Uterus (tissue), 4 donors: ENCODE data around the gene MEF2A. TPM values are rescaled to one million over a fixed set of nuclear protein-coding genes. Genes with fewer than 3 reads are reported as not detected.

Experiments
- DNase-seq, 2 donors: peaks; one replicate each; pipeline ENCODE4 v3.0.0-alpha.2; 2019 to 2020
- H3K27ac ChIP-seq, 2 donors: fragments of 200-600 bp; sonication (generic); 1 replicate in 1 of 2; 2 replicates in 1 of 2; pipeline ENCODE4 v1.5.1; 2016 to 2018
- H3K27me3 ChIP-seq, 2 donors: fragments of 200-600 bp; sonication (generic); one replicate each; pipeline ENCODE4 v1.5.1; 2018 to 2019; ENCODE audit warnings: control low read depth in 1 of 2
- H3K36me3 ChIP-seq, 2 donors: fragments of 200-600 bp; sonication (generic); one replicate each; pipeline ENCODE4 v1.5.1; 2019; ENCODE audit warnings: control low read depth in 1 of 2
- H3K4me1 ChIP-seq, 2 donors: fragments of 200-600 bp; sonication (generic); one replicate each; pipeline ENCODE4 v1.5.1; 2018 to 2019; ENCODE audit warnings: control low read depth in 1 of 2
- H3K4me3 ChIP-seq, 2 donors: fragments of 200-600 bp; sonication (generic); 1 replicate in 1 of 2; 2 replicates in 1 of 2; pipeline ENCODE4 v1.5.1; 2018 to 2019; ENCODE audit warnings: mild to moderate bottlenecking in 1 of 2
- H3K9me3 ChIP-seq, 2 donors: fragments of 200-600 bp; sonication (generic); one replicate each; pipeline ENCODE4 v1.5.1; 2019; ENCODE audit warnings: control low read depth in 1 of 2
- POLR2A ChIP-seq, 2 donors: fragments of 450-650 bp; IDR thresholded peaks; one replicate each; pipeline ENCODE4 v1.6.1; 2016; ENCODE audit warnings: antibody characterized with exemption in 2 of 2, mild to moderate bottlenecking in 1 of 2, moderate library complexity in 1 of 2
- intact Hi-C: fragments of 100-400 bp; cut with DNase I; formaldehyde crosslinking; loops from one replicate; pipeline ENCODE4 v1.15.1; 2023; ENCODE audit warnings: low total_unique reads
- total RNA-seq, 4 donors: library from RNA; depleted of rRNA in 3 of 4; stranded (reverse); fragments of >200 nt in 3 of 4; gene quantifications; one replicate each; pipeline versions ENCODE4 v1.1.0 to v1.2.4, GENCODE V29; 2014 to 2023
- TF ChIP-seq, protein P1 (sequence below), 4 experiments: fragments of 200-600 bp in 2 of 4; fragments of 450-650 bp in 2 of 4; sonication (generic) in 2 of 4; IDR thresholded peaks; one replicate each; pipeline ENCODE4 v1.5.1; 2016 to 2019; ENCODE audit warnings: antibody characterized with exemption in 4 of 4, mild to moderate bottlenecking in 2 of 4, moderate library complexity in 1 of 4
- donor health status: DM: yes; HTN: yes; CAD: no.

The MEF2A gene
- total RNA-seq, 4 donors from 2014 or later: 78.6 to 138 (median 105) TPM

DNA sequence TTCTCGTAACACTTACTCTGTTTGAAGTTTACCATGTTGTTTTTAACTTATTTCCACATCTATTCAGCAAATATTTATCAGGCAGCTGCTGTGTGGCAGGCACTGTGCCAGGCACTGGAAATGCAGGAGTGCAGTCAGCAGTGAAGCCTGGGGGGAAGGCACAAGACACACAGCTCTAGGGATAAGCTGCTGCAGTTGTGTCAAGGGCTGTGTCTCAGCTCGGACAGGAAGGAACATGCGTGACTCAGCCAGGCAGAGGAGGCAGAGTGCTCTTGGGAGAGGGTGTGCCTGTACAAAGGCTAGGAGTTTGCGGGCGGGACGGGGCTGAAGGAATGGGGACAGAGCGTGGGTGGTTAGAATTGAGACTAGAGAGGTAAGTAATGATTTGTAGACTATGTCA, 142.8 kb downstream of the MEF2A start:
- TF ChIP-seq, protein P1, sequence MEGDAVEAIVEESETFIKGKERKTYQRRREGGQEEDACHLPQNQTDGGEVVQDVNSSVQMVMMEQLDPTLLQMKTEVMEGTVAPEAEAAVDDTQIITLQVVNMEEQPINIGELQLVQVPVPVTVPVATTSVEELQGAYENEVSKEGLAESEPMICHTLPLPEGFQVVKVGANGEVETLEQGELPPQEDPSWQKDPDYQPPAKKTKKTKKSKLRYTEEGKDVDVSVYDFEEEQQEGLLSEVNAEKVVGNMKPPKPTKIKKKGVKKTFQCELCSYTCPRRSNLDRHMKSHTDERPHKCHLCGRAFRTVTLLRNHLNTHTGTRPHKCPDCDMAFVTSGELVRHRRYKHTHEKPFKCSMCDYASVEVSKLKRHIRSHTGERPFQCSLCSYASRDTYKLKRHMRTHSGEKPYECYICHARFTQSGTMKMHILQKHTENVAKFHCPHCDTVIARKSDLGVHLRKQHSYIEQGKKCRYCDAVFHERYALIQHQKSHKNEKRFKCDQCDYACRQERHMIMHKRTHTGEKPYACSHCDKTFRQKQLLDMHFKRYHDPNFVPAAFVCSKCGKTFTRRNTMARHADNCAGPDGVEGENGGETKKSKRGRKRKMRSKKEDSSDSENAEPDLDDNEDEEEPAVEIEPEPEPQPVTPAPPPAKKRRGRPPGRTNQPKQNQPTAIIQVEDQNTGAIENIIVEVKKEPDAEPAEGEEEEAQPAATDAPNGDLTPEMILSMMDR (IDR thresholded peaks at IDR 0.05): no peak
- TF ChIP-seq POLR2A (IDR thresholded peaks at IDR 0.05): peak; percentile 35 to 51
- peak overlapping the region; percentile 76 to 98 for H3K27ac ChIP-seq
- H3K9me3 ChIP-seq: no peaks in the 10 kb centered on the region
- H3K4me3 ChIP-seq: no peak overlapping the region
- intact Hi-C loops: loop anchor here (10.0 kb wide), 1 partner anchor 144 kb away; the partner anchor contains the start of gene MEF2A
- peak; percentile 72 to 84 for DNase-seq
- peaks cover 7% of the 10 kb centered on the region in 2 donors for H3K4me1 ChIP-seq
- no peaks in the 10 kb centered on the region for H3K36me3 ChIP-seq
- no peaks in the 10 kb centered on the region for H3K27me3 ChIP-seq

DNA sequence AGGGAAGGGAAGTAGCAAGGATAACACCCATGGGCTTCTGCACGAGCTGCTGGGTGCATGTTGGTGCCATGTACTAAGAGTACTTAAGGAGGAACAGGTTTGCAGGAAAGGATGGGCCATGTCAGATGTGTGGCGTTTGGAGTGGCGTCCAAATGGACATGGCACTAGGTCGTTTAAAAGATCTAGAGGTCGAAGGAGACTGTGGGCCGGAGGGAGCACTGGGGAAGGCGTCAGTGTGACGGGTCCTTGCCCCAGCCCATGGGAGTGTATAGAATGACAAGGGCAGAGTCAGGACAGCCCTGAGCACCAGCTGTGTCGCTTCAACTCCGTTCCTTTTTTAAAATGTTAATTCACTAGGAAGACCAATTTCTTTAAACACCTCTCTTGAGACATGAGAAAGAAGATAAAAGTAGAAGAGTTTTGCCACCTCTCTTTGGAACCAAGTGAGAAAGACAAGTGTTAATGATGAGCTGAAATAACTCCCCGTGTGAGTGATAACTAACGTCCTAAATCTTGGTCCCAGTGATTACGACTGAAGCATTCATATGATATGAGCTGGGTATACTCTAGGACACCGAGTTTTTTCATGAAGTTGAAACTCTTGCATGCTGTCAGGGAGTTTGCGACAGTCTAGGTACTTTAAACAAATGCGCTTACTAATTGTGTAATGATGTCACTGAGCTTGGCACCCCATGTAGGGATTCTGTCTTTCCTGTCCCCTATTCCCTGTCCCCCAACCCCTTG, 143.6 kb downstream of the MEF2A start:
- H3K4me1 ChIP-seq: peaks cover 7% of the 10 kb centered on the region in 2 donors
- TF ChIP-seq, protein P1 (IDR thresholded peaks at IDR 0.05): no peak
- TF ChIP-seq POLR2A (IDR thresholded peaks at IDR 0.05): no peak
- H3K36me3 ChIP-seq: no peaks in the 10 kb centered on the region
- intact Hi-C loops: loop anchor here (10.0 kb wide), 1 partner anchor 145 kb away; the partner anchor contains the start of gene MEF2A
- no peak for DNase-seq
- no peak overlapping the region for H3K4me3 ChIP-seq
- H3K9me3 ChIP-seq: no peaks in the 10 kb centered on the region
- peak overlapping the region; percentile 76 to 98 for H3K27ac ChIP-seq
- no peaks in the 10 kb centered on the region for H3K27me3 ChIP-seq

DNA sequence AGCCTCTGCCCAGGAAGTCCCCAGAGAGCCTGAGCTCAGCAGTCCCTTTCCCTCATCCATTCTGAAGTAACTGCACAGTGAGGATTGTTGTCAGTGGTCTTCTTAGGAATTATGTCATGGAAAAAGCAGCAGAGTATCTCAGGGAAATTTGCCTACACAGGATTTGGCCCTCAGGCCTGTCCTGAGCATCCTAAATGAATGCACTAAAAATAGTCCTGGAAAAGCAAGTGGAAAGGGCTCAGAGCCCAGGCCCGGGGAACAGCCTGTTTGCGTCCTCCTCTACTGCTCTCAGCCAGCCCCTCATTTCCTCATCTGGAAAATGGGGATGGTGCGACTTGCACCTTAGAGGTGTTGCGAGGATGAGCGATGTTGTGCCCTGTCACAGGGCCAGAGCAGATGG, 145.8 kb downstream of the MEF2A start:
- Histone ChIP-seq H3K36me3 (no peaks in the 10 kb centered on the region), H3K4me3 (no peak overlapping the region), H3K27ac (peak overlapping the region; percentile 24 to 50), H3K9me3 (no peaks in the 10 kb centered on the region), H3K27me3 (no peaks in the 10 kb centered on the region), H3K4me1 (peaks cover 7% of the 10 kb centered on the region in 2 donors)
- no peak for DNase-seq
- intact Hi-C loops: no loop called here
- no peak for TF ChIP-seq POLR2A (IDR thresholded peaks at IDR 0.05)
- TF ChIP-seq, protein P1 (IDR thresholded peaks at IDR 0.05): no peak

DNA sequence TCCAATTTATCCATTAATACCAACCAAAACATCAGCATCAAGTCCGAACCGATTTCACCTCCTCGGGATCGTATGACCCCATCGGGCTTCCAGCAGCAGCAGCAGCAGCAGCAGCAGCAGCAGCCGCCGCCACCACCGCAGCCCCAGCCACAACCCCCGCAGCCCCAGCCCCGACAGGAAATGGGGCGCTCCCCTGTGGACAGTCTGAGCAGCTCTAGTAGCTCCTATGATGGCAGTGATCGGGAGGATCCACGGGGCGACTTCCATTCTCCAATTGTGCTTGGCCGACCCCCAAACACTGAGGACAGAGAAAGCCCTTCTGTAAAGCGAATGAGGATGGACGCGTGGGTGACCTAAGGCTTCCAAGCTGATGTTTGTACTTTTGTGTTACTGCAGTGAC, 146.6 kb downstream of the MEF2A start:
- no peak overlapping the region for H3K27ac ChIP-seq
- H3K27me3 ChIP-seq: no peaks in the 10 kb centered on the region
- H3K4me3 ChIP-seq: no peak overlapping the region
- intact Hi-C loops: no loop called here
- H3K36me3 ChIP-seq: no peaks in the 10 kb centered on the region
- peaks cover 7 to 8% of the 10 kb centered on the region in 2 donors for H3K4me1 ChIP-seq
- TF ChIP-seq, protein P1 (IDR thresholded peaks at IDR 0.05): no peak
- no peak for TF ChIP-seq POLR2A (IDR thresholded peaks at IDR 0.05)
- no peaks in the 10 kb centered on the region for H3K9me3 ChIP-seq
- no peak for DNase-seq

DNA sequence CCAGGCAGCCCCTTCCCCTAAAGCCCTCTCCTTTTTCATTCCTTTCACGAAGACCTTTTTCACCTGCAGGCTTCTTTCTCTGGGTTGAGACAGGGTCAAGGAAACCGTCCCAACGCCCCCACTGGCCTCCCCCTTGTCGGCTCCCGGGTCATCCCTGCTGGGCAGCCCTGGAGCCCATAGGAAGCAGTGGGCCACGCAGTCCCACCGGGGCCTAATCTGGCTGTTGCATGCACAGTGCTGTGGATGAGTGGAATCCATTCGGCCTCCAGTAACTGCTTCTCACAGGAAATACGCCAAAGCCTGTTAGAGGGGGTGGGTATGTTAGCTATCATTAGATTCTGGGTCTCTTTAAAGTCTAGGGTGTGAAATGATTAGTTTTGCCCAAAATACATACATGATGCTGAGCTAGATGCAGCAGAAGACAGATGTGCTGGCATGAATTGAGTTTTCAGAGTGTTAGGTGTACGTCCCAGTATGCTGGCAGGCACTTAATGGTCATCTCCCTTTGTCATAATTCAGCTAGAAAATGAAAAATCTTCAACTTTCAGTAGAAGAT, 150.8 kb downstream of the MEF2A start:
- no peaks in the 10 kb centered on the region for H3K9me3 ChIP-seq
- no peak for DNase-seq
- H3K36me3 ChIP-seq: no peaks in the 10 kb centered on the region
- no peaks in the 10 kb centered on the region for H3K27me3 ChIP-seq
- no peak for TF ChIP-seq POLR2A (IDR thresholded peaks at IDR 0.05)
- TF ChIP-seq, protein P1 (IDR thresholded peaks at IDR 0.05): no peak
- peak overlapping the region; percentile 68 to 77 for H3K27ac ChIP-seq
- intact Hi-C loops: no loop called here
- H3K4me3 ChIP-seq: no peak overlapping the region
- peaks cover 1 to 6% of the 10 kb centered on the region in 2 donors for H3K4me1 ChIP-seq
